ENCODE measurements around the gene ANKRD44.
A peak's percentile ranks its signal among the peaks of the same experiment; 100 is the strongest.
"Not testable (repeated sequence)": the region's sequence is repeated elsewhere in the genome, so short reads cannot be mapped to it uniquely, and the experiment has no call there.

Gene ANKRD44

GRCh38 chr2:197315371-197315770, 4.8 kb upstream of the ANKRD44 start:
- no peak for DNase-seq

- DNase-seq = no peak
These were observed 1.6 kb upstream of the ANKRD44 start for GRCh38 chr2:197312186-197312585.

GRCh38 chr2:197311421-197312033, 947 bp upstream of the ANKRD44 start:
- no peak for DNase-seq

GRCh38 chr2:197310987-197311420, 424 bp upstream of the ANKRD44 start:
- DNase-seq = no peak

GRCh38 chr2:197309691-197310231, 819 bp downstream of the ANKRD44 start:
- peak; percentile 44 for DNase-seq

- no peak for DNase-seq
These were observed 1.4 kb downstream of the ANKRD44 start for GRCh38 chr2:197308996-197309690.

- DNase-seq = no peak
These were observed 2.0 kb downstream of the ANKRD44 start for GRCh38 chr2:197308585-197308984.

GRCh38 chr2:197307933-197308521, 2.6 kb downstream of the ANKRD44 start:
- DNase-seq = no peak

- no peak for DNase-seq
These were observed 3.2 kb downstream of the ANKRD44 start for GRCh38 chr2:197307236-197307932.

GRCh38 chr2:197306696-197307040, 3.9 kb downstream of the ANKRD44 start:
- no peak for DNase-seq

- DNase-seq = no peak
These were observed 4.4 kb downstream of the ANKRD44 start for GRCh38 chr2:197306024-197306695.

GRCh38 chr2:197304556-197305011, 6.0 kb downstream of the ANKRD44 start:
- DNase-seq = no peak

GRCh38 chr2:197300139-197300538, 10.4 kb downstream of the ANKRD44 start:
- DNase-seq = no peak

GRCh38 chr2:197298609-197299008, 12.0 kb downstream of the ANKRD44 start:
- DNase-seq = no peak

GRCh38 chr2:197297772-197298318, 12.7 kb downstream of the ANKRD44 start:
- no peak for DNase-seq

- no peak for DNase-seq
These were observed 13.3 kb downstream of the ANKRD44 start for GRCh38 chr2:197297266-197297665.

- DNase-seq = no peak
These were observed 13.7 kb downstream of the ANKRD44 start for GRCh38 chr2:197296835-197297234.

- DNase-seq = no peak
These were observed 16.3 kb downstream of the ANKRD44 start for GRCh38 chr2:197294260-197294659.

GRCh38 chr2:197293252-197294007, 17.1 kb downstream of the ANKRD44 start:
- no peak for DNase-seq

GRCh38 chr2:197292619-197293018, 18.0 kb downstream of the ANKRD44 start:
- no peak for DNase-seq

GRCh38 chr2:197287596-197287932, 23.0 kb downstream of the ANKRD44 start:
- DNase-seq = not testable (repeated sequence)

Measured in effector CD8-positive, alpha-beta T cell (primary cell).